Stimulated activated CD8-positive, alpha-beta memory T cell treated with anti-CD3 and anti-CD28 coated beads, Interleukin-7, amount 100 ng/mL, for 4 hours (primary cell): Measurements from ENCODE around the gene KCNQ1OT1.

Experiments used
- DNase-seq, 2 donors: peaks; one replicate each; pipeline ENCODE4 v3.0.0-alpha.2; 2020; ENCODE audit warnings: low read depth in 2 of 2

The KCNQ1OT1 gene

DNA sequence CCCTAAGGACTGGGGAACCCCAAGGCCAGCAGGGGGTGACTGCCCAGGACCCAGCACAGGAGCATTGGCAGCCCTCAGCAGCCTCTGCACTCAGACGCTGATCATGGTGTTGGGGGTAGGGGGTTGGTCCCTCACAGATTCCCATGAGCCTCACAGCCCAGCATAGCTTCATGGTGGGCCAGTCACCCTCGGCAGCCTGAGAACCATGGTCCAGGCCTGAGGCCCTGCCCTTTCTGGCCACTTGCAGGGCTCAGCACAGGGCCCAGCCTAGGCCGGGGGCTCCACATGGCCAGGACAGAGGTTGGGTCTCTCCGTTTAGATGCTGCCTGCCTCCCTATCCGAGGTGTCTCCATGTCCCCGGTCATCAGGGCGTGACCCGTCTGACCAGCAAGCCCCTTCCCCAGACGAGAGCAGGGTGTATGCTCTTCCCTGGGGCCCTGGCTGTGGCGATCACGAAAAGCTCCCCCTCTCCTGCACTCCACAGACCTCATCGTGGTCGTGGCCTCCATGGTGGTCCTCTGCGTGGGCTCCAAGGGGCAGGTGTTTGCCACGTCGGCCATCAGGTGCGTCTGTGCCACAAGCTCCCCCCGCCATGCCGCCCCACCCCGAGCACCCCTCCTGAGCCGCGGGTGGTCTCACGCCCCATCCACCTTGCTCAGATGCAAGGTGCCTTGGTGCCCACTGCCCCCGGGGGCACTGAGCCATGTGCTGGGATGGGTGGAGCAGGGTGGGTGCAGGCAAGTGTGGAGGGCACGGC is 128.8 kb downstream of the KCNQ1OT1 start:
- no peak for DNase-seq

DNA sequence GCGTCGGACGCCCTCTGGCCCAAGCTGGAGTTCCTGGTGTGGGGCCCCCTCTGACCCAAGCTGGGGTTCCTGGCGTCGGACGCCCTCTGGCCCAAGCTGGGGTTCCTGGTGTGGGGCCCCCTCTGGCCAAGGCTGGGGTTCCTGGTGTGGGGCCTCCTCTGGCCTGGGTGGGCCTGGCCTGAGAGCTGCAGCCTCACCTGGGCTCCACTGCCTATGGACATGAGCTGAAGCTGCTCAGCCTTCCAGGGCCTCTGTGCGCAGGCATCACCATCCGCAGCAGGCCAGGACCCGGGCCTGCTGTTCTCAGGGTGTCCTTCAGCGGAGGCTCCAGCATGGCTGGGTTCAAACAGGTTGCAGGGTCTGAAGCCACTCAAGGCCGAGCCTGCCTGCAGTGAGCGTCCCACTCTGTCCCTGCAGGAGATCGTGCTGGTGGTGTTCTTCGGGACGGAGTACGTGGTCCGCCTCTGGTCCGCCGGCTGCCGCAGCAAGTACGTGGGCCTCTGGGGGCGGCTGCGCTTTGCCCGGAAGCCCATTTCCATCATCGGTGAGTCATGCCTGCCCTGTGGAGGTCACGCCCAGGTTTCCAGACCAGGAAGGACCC is 129.5 kb downstream of the KCNQ1OT1 start:
- DNase-seq: no peak

DNA sequence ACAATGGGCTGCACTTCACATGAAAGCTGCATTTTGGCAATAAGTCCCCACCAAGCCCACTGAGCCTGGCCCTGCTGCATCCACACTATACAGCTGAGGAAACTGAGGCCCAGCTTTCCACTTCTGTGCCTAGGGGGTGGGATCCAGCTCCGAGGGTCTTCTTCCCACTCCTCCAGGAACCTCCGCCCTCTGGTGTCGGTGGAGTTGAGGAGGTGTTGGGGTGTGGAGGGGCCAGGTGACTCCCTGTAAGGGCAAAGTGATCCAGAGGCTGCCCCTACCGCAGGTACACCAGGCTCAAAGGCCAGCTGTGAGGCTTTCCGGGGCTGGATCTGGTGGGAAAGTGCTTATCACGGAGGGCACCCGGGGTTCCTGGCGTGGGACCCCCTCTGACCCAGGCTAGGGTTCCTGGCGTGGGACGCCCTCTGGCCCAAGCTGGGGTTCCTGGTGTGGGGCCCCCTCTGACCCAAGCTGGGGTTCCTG is 130.0 kb downstream of the KCNQ1OT1 start:
- no peak for DNase-seq

DNA sequence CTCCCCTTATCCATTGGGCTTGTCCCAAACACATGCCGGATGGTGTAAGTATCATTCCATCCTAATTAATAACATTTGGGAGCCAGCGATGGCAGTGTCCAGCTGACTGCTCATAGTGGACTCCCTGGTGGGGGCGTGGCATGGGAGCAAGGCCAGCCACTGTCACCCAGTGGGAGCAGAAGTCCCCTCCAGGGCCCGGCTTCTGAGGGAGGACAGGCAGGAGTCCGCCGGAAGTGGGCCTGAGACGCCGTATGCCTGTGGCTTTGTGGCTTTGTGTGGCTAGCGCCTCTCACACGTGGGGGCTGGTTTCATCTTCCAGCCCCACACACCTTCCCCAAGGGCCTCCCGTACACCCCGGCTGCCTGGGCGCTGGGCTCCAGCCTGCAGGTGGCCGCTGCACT is 130.5 kb downstream of the KCNQ1OT1 start:
- no peak for DNase-seq

DNA sequence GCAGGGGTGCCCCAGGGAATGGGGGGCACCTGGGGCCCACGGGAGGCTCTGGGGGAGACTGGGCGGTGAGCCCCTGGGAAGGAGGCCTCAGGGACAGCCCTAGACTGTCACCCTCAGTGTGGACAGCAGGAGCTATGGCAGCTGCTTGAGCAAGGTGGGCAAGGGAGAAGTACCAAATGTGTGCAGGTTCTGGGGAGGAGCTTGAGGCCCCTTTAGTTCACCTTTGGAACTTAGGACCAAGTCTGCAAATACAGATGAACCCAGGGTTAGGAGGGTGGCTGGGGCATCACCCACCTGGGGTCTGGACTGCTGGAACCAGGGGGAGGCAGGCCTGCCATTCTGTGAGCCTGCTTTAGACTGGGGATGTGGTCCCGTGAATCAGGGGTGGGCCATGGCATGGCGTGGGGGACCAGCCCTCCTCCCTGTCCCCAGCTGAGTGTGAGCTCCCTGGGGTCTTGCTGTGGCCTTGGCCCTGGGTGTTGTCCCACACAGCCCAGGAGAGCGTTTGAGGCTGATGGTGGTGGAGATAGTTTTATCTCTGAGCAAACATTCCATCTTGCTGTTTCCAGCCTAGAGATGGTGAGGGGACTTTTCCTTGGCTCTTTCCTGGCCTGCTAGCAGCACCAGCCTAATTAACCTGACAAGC is 132.6 kb downstream of the KCNQ1OT1 start:
- no peak for DNase-seq

DNA sequence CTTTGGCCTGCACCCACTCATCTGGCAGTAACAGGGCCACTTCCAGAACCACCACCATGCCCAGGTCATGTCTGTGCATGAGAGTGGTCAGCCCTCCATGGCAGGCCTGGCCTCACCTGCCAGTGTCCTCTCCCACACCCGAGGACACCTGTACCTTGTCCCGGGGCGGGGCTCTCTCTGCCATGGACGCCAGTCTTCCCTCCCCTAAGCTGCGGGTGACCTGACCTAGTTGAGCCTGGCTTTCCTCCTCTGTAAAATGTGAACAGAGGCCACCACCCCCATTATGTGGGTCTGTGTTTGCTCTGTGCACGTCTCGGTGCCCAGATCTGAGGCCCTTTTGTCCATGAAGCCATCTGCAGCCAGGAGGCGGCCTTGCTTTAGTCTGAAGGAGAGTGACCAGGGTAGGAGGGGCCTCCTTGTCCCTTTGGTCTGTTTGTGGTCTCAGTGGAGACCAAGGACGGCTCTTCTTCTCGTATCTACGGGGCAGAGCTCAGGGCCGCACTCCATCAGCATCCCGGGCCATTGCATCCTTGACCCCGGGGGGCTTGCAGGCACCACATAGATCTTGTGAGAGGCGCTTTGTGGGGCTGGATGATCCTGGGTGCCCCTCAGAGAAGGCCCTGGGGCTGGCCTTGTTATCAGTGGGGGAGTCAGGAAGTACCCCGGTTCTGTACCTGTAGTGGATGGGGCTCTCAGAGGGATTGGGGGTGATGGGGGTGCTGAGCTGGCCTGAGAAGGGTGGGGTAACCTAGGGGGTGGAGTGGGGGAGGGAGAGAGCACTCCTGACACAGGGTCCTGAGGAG is 133.4 kb downstream of the KCNQ1OT1 start:
- DNase-seq: no peak

DNA sequence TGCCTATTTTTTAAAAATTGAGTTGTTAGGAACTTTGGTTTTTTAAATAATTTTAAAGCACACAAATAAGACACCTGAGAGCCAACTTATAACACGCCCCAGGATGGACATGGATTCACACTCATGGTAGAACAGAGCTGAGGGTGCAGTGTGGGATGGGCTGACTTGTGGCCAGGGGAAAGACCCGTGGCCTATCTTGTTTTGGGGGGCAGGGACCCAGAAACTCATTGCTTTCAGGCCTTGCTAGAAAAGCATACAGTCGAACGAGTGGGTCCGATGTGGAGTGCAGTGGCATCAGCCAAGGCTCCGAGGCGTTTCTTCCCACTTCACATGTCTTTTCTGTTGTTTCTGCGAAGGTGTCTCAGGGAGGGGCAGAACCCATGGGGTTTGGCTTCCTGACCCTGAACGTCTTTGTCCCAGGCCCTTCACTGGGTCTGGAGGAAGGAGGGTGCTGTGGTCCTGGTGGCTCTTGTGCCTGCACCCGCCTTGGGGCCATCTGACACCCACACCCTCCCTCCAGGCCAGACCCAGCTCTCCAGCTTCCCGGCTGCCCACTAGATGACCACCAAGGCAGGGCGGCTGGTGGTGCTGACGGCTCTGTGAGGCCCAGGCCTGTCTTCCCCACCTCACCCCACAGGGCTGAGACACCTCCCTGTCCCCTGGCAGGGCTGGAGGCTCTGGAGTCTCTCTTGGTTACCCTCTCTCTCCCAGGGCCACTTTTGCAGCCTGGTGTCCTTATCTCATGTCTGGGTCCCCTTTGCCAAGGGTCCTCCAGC is 134.2 kb downstream of the KCNQ1OT1 start:
- DNase-seq: no peak

DNA sequence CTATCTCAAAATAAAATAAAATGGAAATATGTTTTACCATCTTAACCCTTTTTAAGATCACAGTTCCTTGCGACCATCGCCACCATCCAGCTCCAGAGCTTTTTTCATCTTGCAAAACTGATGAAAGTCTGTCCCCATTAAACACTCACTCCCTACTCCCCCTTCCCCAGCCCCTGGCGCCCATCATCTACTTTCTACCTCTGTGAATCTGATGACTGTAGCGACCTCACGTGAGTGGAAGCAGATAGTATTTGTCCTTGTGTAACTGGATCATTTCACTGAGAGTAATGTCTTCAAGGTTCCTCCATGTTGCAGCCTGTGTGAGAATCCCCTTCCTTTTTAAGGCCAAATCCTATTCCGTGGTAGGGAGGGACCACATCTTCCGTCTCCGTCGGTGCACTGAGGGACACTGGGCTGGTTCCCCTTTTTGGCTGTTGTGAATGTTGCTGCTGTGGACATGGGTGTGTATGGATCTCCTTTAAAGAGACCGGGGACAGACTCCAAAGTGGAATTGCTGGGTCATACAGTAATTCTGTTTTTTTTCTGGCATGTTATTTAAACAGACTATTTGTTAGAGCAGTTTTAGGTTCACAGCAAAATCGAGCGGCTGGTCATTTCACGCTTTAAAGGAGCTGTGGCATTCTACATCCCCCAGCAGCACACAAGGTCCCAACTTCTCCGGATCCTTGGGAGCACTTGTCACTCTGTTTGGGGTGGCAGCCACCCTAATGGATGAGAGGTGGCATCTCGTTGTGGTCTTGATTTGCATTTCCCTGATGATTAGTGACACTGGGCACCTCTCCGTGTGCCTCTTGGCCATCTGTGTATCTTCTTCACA is 135.0 kb downstream of the KCNQ1OT1 start:
- DNase-seq: no peak

DNA sequence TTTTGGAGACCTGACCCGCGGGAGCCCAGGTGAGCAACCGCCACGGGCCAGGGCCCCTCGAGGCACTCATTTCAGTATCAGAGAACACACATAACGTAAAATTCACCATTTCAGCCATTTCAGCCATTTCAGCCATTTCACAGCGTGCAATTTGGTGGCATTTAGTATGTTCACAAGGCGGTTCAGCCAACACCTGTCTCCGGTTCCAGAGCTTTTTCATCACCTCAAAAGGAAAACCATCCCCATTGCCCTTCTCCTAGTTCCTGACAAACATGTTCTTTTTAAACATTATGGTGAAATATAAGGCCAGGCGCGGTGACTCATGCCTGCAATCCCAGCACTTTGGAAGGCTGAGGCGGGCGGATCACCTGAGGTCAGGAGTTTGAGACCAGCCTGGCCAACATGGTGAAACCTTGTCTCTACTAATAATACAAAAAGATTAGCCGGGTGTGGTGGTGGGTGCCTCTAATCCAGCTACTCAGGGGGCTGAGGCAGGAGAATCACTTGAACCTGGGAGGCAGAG is 135.7 kb downstream of the KCNQ1OT1 start:
- no peak for DNase-seq

DNA sequence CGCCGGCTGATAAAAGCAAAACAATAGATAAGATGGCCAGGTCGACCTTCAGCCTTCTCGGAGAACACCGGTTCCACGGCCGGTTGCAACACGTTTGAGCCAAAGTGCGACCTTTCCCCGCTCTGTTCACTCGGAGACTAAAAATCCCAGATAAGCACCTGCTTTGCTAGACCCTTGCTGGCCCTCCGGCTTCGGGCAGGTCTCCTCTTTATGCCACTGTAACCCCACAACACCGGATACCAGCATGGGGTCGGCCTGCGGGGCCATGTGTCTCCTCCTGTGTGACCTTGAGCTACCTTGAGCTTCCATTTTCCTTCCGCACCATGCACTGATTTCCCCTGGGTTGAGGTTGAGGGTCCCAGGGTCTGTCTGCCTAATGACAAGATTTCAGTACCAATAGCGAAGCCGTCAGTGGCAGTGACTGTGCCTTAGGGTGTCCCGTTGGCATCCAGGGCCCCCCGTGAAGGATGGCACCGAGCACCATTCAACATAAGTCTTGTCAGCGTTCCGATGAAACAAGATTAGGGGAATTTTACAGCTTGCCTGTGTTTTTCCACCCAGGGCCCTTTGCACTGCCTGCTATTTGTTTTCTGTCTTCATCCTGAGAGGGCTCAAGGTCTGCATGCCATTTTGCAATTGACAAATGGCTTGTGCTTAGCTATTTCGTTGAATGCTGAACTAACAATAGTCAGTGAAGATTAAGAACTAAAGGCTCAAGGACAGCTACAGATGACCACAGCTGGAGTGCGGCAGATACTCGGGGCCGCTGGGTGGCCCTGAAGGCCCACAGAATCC is 136.4 kb downstream of the KCNQ1OT1 start:
- no peak for DNase-seq

DNA sequence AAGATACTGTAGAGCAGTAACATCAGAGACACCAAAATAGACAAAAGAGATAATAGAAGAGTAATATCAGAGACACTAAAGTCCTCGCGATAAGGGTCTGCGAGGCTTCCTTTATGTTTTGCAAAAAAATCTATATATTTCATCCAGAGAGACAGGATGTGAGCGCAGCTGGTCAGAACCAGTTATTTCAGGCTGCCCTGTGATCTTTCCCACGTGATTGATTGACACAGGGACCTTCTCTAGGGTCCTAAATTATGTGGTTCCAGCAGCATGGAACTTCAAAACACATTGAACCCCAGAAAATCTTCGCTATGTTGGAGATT is 136.9 kb downstream of the KCNQ1OT1 start:
- DNase-seq: no peak

DNA sequence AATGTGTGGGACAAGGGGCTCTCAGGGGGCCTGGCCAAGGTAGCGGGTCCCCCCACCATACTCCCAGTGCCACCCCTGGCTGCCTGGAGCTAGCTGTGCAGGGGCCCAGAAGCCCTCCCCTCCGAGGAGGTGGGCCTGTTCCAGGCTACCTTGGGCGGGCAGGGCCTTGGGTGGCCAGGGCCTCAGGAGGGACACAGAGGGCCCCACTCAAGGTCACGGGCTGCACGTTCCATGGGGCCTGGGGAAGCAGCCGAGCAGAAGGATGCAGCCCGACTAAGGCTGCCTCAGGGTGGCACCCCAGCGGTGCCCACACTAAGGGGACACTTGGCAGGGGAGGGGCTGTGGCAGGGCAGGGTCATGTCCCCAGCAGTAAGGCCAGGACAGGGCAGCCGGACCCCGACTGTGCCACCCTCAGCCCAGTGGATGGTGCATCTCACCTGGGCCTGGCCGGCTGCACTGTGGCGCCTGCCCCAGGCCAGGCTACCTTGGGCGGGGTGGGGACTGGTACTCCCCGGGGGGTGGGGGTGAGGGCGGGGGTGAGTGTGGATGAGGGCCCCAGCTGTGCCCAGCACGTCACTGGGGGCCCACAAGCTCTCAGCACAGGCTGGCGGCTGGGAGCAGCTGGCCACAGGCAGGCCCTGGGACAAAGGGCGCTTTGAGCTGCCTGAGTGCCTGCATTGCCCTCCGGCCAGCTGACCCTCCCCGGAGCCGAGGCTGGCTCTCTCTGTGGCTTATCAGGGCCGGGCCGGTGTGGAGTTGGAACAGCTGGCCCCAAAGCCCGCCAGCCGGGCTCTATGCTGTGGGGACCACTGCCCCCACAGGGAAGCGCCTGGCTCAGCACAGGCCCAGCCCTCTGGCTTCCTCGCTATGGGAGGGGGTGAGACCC is 137.9 kb downstream of the KCNQ1OT1 start:
- no peak for DNase-seq

DNA sequence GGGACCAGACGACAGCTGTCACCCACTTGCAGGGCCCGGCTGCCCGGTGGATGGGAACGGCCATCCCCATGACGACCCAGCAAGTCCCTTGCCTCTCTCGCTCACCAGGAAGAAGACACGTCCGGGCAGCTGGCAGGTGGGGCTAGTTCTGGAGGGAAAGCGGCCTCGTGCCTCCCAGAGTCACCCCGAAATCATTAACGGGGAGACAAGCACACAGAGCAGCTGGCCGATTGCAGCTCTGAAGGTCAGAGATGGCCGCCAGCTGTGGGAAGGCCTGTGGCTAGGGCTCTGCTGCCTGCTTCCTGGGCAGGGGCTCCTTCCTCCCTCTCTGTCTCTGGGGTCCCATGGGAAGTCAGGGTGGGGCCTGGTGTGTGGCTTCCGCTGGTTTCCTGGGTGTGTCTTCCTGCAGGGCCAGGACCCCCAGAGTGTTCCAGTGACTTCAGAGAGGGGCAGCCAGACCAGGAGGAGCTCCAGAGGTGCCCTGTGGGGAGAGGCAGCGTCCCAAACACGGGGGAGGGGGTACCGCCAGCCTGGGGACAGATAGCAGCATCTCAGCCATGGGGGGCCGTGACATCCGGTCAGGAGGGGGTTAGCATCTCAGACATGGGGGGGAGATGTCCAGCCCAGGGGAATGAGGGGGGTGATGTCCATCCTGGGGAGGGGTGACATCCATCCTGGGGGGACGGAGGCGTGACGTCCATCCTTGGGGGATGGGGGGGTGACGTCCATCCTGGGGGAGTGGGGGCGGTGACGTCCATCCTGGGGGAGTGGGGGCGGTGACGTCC is 140.1 kb downstream of the KCNQ1OT1 start:
- DNase-seq: no peak

DNA sequence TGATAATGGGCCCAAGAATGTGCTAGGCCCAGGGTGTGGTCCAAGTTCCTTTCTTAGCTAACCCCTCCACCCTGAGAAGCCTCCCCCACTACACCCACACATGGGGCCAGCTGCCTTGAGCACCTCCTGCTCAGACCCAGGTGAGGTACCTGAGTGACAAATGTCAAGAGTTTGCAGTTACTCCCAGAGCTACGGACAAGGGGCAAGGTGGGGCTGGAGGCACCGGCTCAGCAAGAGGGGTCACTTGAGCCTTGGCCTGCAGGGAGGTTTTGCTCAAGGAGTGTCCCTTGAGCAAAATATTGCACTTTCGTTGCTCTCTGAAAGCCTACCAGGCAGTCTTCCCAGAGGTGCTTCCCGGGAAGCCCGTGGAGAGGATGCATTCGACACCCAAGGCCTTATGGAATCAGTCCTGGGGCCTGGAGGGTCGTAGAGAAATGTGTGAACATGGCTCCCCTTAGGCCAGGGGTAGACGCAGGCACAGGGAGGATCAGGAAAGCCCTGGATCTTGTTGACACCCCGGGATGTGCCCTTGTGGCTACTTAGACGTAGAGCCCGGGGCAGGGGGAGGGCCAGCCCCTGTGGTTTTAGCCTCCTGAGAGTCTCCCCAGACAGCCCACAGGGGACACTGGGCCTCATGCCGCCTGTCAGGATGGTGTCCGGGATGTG is 140.8 kb downstream of the KCNQ1OT1 start:
- DNase-seq: no peak

DNA sequence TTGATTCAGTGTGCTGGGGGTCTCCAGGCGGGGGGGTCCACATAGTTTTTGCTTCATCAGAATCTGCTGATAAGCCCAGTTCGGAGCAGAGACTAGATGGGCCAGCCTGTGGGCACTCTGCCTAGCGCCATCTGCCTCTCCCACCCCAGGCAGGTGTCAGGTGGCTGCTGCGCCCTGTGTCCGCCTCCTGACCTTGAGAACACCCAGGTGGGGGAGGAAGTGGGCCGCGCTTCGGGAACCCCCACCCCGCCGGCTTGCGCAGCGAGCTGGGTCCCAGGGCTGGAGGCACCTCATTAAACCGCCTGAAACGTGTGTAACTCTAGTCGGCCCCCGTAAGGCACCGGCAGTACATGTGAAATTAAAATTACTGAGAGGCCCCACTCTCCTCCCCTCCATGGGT is 141.4 kb downstream of the KCNQ1OT1 start:
- no peak for DNase-seq
